ENCODE measurements around the gene CD3E. TPM values are rescaled to one million over a fixed set of nuclear protein-coding genes. Genes with fewer than 3 reads are reported as not detected.
"Not testable (repeated sequence)": the region's sequence is repeated elsewhere in the genome, so short reads cannot be mapped to it uniquely, and the experiment has no call there.

CD3E gene
- total RNA-seq, 1 donor from 2014 or later, result not detected

GRCh38 chr11:118290923-118291322 is 13.6 kb upstream of the CD3E start:
- no peak for DNase-seq (ENCODE audit: low read depth)

DNA sequence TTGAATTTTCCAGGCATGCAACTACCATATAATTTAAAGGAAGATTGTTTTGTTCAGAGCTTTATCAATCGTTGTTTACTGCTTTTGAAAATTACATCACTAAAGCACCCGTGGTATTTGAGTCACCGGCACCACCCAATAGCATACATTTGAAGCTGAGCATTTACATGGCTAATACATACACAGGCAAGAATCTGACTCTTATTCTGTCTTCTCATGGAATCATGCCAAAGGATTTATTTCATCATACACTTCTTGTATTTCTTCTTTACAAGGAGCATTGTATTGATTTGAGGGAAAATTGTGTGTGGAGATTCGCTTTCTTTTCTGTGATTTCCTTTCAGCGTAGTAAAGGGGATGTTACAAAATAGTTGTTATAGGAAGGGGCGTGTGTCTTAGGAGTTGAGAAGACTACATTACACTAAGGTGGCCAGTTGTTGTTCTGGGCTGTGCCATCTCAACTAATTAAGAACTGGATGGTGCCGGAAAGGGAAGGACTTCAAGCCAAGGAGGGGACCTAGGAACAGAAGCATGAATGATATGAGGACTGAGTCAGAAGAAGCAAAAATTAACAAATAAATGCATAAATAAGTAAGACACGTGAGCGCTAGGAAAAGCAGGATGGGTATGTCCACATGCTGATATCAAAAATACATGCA is 12.9 kb upstream of the CD3E start:
- DNase-seq (ENCODE audit: low read depth), result no peak

- no peak for DNase-seq (ENCODE audit: low read depth)
These were observed 10.5 kb upstream of the CD3E start for GRCh38 chr11:118294053-118294452.

DNA sequence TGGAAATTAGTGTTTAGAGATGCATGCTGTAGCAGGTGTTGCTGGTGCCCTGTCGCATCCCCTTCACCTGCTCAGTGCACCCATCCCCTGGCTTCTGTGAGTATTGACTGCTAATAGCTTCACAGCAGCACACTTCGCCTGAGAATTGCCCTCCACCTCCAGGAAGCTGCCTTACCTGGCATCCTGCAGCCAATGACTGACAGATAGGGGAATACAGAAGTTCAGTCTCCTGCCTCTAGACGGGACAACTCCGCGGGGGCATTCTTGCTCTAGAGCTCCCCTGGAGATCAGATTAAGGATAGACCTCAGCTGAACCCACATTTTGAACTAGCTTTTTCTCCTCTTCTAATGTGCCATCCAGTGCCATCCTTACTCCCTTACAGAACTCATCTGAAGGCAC is 9.3 kb upstream of the CD3E start:
- DNase-seq (ENCODE audit: low read depth), result no peak

DNA sequence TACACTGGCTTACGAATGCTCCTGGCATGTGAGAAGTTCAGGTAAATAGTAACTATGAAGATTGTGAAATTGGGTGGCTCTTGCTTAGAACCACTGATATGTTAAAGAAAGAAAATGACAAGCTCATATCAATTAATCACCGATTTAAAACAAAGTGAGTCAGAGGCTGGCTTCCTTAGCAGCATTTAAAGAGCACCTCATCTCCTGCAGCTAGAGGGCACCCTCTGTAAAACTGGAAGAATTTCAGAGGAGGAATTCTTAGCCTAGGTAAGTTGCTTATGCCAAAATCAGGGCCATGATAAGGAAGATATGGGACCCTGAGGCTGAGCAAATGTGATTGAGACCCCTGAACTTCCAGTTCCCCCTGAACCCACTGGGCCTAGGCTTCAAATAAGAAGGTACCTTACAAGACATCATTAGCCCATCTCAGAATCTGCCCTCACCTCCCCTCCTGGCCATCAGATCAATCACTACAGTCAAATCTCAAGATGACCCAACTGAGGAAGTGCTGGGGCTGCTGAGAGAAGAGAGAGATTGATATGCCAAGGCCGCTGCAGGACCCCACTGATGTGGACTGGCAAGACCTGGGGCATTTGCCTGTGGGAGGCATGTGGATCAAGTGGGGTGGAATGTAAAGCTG is 8.6 kb upstream of the CD3E start:
- DNase-seq (ENCODE audit: low read depth), result peak; percentile 18

GRCh38 chr11:118301600-118302195 is 2.8 kb upstream of the CD3E start:
- no peak for DNase-seq (ENCODE audit: low read depth)

DNA sequence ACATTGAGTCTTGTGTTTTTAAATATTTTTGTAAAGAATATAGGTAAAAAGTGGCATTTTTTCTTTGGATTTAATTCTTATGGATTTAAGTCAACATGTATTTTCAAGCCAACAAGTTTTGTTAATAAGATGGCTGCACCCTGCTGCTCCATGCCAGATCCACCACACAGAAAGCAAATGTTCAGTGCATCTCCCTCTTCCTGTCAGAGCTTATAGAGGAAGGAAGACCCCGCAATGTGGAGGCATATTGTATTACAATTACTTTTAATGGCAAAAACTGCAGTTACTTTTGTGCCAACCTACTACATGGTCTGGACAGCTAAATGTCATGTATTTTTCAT is 333 bp upstream of the CD3E start:
- DNase-seq (ENCODE audit: low read depth), result no peak

- DNase-seq (ENCODE audit: low read depth), result no peak
These were observed 1.2 kb downstream of the CD3E start for GRCh38 chr11:118305726-118306125.

- no peak for DNase-seq (ENCODE audit: low read depth)
These were observed 2.0 kb downstream of the CD3E start for GRCh38 chr11:118306556-118306955.

DNA sequence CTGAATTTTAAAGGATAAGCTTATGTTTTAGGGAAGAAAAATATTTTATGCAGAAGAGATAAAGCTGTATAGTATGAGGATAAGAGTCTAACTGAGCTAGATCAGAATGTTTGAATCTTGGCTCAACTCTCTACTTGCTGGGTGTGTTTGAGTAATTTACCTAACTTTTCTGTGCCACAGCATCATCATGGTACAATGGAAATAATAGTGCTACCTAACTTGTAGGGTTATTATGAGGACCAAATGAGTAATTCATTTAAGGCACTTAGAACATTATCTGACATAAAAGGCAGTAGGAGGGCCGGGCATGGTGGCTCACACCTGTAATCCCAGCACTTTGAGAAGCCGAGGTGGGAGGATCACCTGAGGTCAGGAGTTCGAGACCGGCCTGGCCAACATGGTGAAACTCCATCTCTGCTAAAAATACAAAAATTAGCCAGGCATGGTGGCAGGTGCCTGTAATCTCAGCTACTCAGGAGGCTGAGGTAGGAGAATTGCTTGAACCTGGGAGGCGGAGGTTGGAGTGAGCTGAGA is 4.5 kb downstream of the CD3E start:
- not testable (repeated sequence) for DNase-seq (ENCODE audit: low read depth)

DNA sequence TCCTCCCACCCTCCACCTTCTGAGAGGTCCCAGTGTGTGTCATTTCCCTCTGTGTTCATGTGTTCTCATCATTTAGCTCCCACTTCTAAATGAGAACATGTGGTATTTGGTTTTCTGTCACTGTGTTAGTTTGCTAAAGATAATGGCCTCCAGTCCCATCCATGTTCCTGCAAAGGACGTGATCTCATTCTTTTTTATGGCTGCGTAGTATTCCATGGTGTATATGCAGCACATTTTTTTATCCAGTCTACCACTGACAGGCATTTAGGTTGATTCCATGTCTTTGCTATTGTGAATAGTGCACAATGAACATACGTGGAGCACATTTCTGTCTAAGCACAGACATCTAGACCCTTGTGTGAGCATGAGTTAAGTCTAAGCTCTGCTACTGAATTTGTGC is 5.7 kb downstream of the CD3E start:
- DNase-seq (ENCODE audit: low read depth), result no peak

GRCh38 chr11:118310781-118311485 is 6.4 kb downstream of the CD3E start:
- no peak for DNase-seq (ENCODE audit: low read depth)

- DNase-seq (ENCODE audit: low read depth), result no peak
These were observed 7.0 kb downstream of the CD3E start for GRCh38 chr11:118311518-118311917.

DNA sequence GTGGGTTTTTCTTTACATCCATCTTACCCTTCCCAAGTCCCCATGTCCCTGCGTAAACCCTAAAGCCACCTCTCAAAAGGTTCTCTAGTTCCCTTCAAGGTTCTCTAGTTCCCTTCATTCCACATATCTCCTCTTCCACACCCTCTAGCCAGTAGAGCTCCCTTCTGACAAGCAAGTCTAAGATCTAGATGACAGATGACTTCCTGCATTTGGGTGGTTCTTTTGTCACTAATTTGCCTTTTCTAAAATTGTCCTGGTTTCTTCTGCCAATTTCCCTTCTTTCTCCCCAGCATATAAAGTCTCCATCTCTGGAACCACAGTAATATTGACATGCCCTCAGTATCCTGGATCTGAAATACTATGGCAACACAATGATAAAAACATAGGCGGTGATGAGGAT is 7.8 kb downstream of the CD3E start:
- no peak for DNase-seq (ENCODE audit: low read depth)

DNA sequence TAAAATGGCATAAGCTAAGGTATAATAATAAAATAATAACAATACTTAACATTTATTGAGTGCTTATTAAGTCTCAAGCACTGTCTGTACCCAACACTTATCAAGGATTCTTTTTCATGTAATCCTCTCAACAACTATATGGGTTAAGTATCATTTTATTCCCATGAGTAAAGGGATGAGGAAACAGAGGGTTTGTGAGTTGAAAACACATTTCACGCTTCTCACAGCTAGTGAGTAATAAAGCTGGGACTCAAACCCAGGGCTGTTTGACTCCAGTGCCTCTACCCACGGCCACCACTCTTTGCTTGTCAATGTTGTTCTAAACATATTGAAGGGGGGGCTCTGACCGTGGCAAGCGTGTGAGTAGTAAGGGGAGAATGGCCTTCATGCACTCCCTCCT is 8.7 kb downstream of the CD3E start:
- no peak for DNase-seq (ENCODE audit: low read depth)

- no peak for DNase-seq (ENCODE audit: low read depth)
These were observed 10.5 kb downstream of the CD3E start for GRCh38 chr11:118314988-118315411.

GRCh38 chr11:118318124-118318523 is 13.6 kb downstream of the CD3E start:
- DNase-seq (ENCODE audit: low read depth), result no peak

DNA sequence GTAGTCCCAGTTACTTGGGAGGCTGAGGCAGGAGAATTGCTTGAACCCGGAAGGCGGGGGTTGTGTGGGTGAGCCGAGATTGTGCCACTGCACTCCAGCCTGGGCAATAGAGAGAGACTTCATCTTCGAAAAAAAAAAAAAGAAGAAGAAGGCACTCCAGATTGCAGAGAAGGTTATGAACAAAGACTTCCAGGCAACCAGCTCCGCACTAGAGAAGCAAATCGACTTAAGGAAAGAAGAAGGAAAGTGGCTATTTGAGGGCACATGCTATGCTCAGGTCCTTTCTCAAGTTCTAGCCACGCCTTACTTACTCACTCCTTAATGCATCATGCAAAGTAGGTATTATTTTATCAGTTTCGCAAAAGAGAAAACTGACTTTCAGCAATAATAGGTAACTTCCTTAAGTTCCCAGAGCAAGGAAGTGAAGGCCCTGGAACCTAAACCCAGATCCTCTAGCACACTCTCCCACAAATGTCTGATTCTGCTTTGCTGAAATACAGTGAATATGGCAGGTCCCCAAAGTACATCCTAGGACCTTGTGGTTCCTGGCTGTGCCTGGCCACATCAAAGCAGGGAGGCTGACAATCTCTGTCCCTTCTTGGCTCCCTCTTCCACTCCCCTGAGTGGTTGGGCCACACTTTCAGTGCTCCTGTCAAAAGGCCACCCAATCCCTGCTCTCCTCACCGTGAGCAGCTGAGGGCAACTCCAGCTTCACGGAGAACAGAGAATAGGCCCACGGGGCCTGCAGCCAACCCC is 14.2 kb downstream of the CD3E start:
- DNase-seq (ENCODE audit: low read depth), result no peak

DNA sequence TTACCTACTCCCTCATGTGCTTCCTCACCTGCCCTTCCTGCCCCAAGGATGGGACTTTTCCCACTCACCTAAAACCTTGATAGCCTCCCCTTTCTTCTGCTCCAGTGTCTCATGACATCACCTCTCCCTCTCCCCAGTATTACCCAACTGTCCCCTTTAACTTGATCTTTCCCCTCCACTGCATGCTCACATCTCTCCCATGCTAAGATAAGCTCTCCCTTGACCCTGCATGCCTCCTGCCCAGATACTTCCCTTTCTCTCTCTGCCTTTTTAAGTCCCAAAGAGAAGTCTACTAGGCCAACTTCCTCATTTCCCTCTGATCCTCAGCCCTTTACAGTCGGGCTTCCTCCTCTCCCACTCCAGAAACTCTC is 14.8 kb downstream of the CD3E start:
- no peak for DNase-seq (ENCODE audit: low read depth)

GRCh38 chr11:118320515-118320914 is 16.0 kb downstream of the CD3E start:
- no peak for DNase-seq (ENCODE audit: low read depth)

DNA sequence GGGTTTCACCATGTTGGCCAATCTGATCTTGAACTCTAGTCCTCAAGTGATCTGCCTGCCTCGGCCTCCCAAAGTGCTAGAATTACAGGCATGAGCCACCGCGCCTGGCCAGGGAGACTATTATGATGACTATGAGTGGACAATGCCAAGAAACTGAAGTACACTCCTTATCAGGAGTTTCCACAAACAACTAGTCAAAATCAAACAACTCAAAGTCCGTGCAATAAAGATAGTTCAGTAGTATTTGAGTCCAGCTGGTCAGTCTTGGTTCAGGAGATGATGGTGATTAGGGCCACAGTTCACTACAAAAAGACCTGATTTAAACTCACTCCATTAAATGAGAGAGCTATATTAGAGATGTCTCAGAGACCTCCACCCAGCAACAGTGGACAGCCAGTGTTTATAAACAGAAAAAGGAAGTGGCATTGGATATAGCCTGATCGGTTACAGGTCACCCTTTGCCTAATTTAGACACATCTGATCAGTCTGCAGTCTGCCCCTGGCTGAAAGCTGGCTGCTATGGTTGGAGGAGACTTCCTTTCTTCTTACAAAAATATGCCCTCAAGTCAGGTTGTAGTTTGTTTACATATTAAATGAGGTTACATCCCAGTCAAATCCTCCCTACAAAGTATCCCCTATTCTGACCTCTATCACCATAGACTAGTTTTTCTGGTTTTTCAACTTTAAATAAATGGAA is 17.0 kb downstream of the CD3E start:
- no peak for DNase-seq (ENCODE audit: low read depth)
